ENCODE measurements around the gene G6PC1.

- no peak for TF ChIP-seq MAX (IDR thresholded peaks at IDR 0.05)
- TF ChIP-seq TEAD4 (IDR thresholded peaks at IDR 0.05) = no peak
- no peak for TF ChIP-seq REST (IDR thresholded peaks at IDR 0.05; ENCODE audit: low read depth)
- no peak for TF ChIP-seq EP300 (IDR thresholded peaks at IDR 0.05; ENCODE audit: borderline replicate concordance)
- no peak for TF ChIP-seq RAD21 (IDR thresholded peaks at IDR 0.05; ENCODE audit: low read depth)
These were observed 14.1 kb upstream of the G6PC1 start for GRCh38 chr17:42886283-42887176.

Measured in Ishikawa (cell line).